ENCODE data around the gene DBN1. TPM values are rescaled to one million over a fixed set of nuclear protein-coding genes. Genes with fewer than 3 reads are reported as not detected.

The DBN1 gene
- total and polyA plus RNA-seq, 9 of the 15 experiments (the other 6 are each of a cell fraction or from before 2014, with no cell fraction given) = 0.25 to 87.2 (median 27.9) TPM

DNA sequence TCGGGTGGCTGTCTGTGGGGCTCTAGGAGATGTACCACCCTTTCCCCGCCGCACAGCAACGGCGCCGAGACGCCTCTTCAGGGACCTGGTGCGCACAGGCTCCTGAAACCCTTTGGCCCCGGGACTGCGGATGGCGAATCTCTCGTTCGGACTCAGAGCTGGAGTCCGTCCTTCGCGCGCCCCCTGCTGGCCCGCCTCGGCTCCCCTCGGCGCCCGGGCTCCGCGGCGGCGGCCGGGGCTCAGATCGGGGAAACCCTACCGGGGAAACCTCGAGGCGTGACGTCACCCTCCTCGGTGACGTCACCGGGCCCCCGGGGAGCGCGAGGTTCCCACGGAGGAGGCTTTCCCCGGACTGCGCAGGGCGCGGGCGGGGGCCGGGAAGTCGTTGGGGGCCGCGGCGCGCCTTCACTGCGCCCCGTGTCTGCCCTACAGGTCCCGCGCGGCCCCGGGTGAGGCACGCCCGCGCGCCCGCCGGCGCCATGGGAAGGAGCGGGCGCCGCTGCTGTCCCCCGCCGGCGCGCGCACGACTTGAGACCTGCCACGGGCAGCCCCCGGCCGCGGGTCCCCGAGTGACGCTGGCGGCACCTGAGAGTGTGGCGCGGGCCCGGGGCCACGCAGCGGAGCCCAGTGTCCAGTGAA is 18.9 kb downstream of the DBN1 start (continued):
- TF ChIP-seq SNRNP70 (optimal IDR thresholded peaks at IDR 0.05; ENCODE audit: low read depth, low read length) = no peak
- TF ChIP-seq SAFB (IDR thresholded peaks at IDR 0.05; ENCODE audit: borderline replicate concordance, low read depth, low read length) = peak; percentile 57; the same call in 1 of the 2 replicates
- no peak for TF ChIP-seq RBBP5 (IDR thresholded peaks at IDR 0.05; ENCODE audit: borderline replicate concordance, insufficient read depth, low read length, poor library complexity, severe bottlenecking)
- TF ChIP-seq ZNF589 (CRISPR knock-in tag; IDR thresholded peaks at IDR 0.05; ENCODE audit: low read depth) = no peak
- no peak for TF ChIP-seq MEIS2 (IDR thresholded peaks at IDR 0.05; ENCODE audit: partially characterized antibody)
- no peak for TF ChIP-seq PRPF4 (IDR thresholded peaks at IDR 0.05; ENCODE audit: insufficient read depth, low read depth, low read length, poor library complexity, severe bottlenecking)
- TF ChIP-seq TRIM24 (IDR thresholded peaks at IDR 0.05) = no peak
- TF ChIP-seq, protein P1, sequence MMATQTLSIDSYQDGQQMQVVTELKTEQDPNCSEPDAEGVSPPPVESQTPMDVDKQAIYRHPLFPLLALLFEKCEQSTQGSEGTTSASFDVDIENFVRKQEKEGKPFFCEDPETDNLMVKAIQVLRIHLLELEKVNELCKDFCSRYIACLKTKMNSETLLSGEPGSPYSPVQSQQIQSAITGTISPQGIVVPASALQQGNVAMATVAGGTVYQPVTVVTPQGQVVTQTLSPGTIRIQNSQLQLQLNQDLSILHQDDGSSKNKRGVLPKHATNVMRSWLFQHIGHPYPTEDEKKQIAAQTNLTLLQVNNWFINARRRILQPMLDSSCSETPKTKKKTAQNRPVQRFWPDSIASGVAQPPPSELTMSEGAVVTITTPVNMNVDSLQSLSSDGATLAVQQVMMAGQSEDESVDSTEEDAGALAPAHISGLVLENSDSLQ (IDR thresholded peaks at IDR 0.05) = no peak
- no peak for TF ChIP-seq ZSCAN32 (CRISPR knock-in tag; IDR thresholded peaks at IDR 0.05)
- TF ChIP-seq, protein P2, sequence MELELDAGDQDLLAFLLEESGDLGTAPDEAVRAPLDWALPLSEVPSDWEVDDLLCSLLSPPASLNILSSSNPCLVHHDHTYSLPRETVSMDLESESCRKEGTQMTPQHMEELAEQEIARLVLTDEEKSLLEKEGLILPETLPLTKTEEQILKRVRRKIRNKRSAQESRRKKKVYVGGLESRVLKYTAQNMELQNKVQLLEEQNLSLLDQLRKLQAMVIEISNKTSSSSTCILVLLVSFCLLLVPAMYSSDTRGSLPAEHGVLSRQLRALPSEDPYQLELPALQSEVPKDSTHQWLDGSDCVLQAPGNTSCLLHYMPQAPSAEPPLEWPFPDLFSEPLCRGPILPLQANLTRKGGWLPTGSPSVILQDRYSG (tag; conservative IDR thresholded peaks at IDR 0.05; ENCODE audit: low read depth) = peak; percentile 50; the same call in 1 of the 2 replicates
- TF ChIP-seq, protein P3, sequence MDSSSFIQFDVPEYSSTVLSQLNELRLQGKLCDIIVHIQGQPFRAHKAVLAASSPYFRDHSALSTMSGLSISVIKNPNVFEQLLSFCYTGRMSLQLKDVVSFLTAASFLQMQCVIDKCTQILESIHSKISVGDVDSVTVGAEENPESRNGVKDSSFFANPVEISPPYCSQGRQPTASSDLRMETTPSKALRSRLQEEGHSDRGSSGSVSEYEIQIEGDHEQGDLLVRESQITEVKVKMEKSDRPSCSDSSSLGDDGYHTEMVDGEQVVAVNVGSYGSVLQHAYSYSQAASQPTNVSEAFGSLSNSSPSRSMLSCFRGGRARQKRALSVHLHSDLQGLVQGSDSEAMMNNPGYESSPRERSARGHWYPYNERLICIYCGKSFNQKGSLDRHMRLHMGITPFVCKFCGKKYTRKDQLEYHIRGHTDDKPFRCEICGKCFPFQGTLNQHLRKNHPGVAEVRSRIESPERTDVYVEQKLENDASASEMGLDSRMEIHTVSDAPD (CRISPR knock-in tag; IDR thresholded peaks at IDR 0.05) = no peak
- TF ChIP-seq FIP1L1 (IDR thresholded peaks at IDR 0.05; ENCODE audit: low read depth, low read length, poor library complexity, severe bottlenecking) = peak; percentile 74
- TF ChIP-seq ZNF644 (tag; IDR thresholded peaks at IDR 0.05; ENCODE audit: low read depth) = no peak
- no peak for TF ChIP-seq SMAD3 (CRISPR knock-in tag; conservative IDR thresholded peaks at IDR 0.05)
- TF ChIP-seq NONO (IDR thresholded peaks at IDR 0.05; ENCODE audit: low read depth in 2 of 2, low read length in 1 of 2) = peak in 1 of 2 experiments; percentile 90; a peak in 2 of 4 replicates
- peak; percentile 90 for TF ChIP-seq SMC3 (conservative IDR thresholded peaks at IDR 0.05; ENCODE audit: insufficient read depth, low read depth, low read length)
- no peak for TF ChIP-seq SMARCA5 (IDR thresholded peaks at IDR 0.05)
- TF ChIP-seq HMG20B (CRISPR knock-in tag; IDR thresholded peaks at IDR 0.05) = no peak
- peak; percentile 98 for TF ChIP-seq JUNB (CRISPR knock-in tag; conservative IDR thresholded peaks at IDR 0.05)
- no peak for TF ChIP-seq NR1H2 (CRISPR knock-in tag; IDR thresholded peaks at IDR 0.05)
- TF ChIP-seq, protein P4, sequence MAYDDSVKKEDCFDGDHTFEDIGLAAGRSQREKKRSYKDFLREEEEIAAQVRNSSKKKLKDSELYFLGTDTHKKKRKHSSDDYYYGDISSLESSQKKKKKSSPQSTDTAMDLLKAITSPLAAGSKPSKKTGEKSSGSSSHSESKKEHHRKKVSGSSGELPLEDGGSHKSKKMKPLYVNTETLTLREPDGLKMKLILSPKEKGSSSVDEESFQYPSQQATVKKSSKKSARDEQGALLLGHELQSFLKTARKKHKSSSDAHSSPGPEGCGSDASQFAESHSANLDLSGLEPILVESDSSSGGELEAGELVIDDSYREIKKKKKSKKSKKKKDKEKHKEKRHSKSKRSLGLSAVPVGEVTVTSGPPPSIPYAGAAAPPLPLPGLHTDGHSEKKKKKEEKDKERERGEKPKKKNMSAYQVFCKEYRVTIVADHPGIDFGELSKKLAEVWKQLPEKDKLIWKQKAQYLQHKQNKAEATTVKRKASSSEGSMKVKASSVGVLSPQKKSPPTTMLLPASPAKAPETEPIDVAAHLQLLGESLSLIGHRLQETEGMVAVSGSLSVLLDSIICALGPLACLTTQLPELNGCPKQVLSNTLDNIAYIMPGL (CRISPR knock-in tag; IDR thresholded peaks at IDR 0.05) = 0 out of 2 replicates have a peak, but pooled peaks have one; percentile 15
- no peak for TF ChIP-seq ESRRB (CRISPR knock-in tag; IDR thresholded peaks at IDR 0.05; ENCODE audit: borderline replicate concordance)
- TF ChIP-seq CXXC5 (CRISPR knock-in tag; IDR thresholded peaks at IDR 0.05) = peak; percentile 38; the same call in 1 of the 2 replicates
- peak; percentile 69 to 90; a peak in 3 of 4 replicates for TF ChIP-seq TBL1XR1 (IDR thresholded peaks at IDR 0.05; ENCODE audit: low read length in 2 of 2)

Data from K562 (cell line).